ENCODE measurements around the gene MMP15.

DNA sequence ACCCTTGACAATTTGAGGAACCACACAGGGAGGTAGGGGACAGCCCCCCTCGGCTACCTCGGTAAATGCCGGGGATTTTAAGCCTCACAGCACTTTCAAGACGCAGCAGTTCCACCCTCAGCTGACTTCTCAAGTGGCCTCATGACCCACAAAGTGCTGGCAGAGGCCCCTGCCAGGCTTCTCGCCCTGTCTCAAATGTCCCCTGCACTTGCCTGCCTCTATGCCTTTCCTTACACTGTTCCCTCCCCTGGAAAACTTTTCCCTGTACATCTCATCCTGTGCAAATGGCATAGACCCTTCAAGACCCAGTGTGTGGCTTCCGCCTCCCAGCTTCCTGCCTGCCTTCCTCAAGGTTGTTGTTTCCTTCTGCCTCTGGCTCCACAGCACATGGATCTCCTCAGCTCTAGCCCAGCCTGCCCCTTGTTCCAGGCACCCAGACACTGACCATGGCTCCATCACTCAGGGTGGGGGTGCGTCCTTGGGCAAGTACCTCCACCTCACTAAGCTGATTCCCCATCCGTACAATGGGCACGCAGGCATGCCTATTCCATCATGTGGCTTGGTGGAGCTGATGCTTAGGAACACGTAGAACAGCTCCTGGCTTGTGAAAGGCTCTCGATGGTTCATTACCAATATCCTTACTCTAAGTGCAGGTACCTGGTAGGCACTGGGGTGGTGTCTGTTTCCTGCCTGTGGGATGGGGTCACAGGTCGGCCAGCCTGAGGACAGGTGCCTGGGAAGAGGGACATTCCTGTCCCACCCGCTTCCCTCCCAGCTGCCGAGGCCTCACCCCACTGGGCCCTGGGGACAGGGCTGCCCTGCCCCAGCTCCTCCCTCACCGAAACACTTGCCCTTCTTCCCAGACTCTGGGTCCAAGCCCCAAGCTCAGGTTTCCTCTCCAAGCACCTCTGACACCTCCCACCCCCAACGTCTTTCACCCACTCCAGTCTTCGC lies 24.0 kb downstream of the MMP15 start:
- TF ChIP-seq, protein P1, sequence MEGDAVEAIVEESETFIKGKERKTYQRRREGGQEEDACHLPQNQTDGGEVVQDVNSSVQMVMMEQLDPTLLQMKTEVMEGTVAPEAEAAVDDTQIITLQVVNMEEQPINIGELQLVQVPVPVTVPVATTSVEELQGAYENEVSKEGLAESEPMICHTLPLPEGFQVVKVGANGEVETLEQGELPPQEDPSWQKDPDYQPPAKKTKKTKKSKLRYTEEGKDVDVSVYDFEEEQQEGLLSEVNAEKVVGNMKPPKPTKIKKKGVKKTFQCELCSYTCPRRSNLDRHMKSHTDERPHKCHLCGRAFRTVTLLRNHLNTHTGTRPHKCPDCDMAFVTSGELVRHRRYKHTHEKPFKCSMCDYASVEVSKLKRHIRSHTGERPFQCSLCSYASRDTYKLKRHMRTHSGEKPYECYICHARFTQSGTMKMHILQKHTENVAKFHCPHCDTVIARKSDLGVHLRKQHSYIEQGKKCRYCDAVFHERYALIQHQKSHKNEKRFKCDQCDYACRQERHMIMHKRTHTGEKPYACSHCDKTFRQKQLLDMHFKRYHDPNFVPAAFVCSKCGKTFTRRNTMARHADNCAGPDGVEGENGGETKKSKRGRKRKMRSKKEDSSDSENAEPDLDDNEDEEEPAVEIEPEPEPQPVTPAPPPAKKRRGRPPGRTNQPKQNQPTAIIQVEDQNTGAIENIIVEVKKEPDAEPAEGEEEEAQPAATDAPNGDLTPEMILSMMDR (IDR thresholded peaks at IDR 0.05), result no peak
- TF ChIP-seq POLR2AphosphoS5 (IDR thresholded peaks at IDR 0.05), result no peak
- no peak for TF ChIP-seq POLR2A (IDR thresholded peaks at IDR 0.05)

Measured in transverse colon (tissue), 4 donors.